RWPE2 (cell line): ENCODE data around the gene ARHGAP9.

Experiments used
- ATAC-seq: fragments of 200-7000 bp; cut with Tn5 transposase; 3 replicates; pipeline ENCODE4 v1.9.1; 2021; ENCODE audit warnings: low read depth
- DNase-seq: peaks from one replicate; pipeline ENCODE4 v3.0.0-alpha.2; 2020; ENCODE audit warnings: low spot score
- H3K27ac ChIP-seq: fragments of 450-650 bp; 2 replicates; pipeline ENCODE4 v1.5.1; 2017; ENCODE audit warnings: mild to moderate bottlenecking; ENCODE audit not compliant: poor library complexity, severe bottlenecking
- H3K27me3 ChIP-seq: fragments of 250-450 bp; sonication (Bioruptor Pico); 2 replicates; pipeline ENCODE4 v1.5.1; 2021; ENCODE audit warnings: mild to moderate bottlenecking, moderate library complexity; ENCODE audit not compliant: insufficient read depth, poor library complexity, severe bottlenecking
- H3K36me3 ChIP-seq: fragments of 250-450 bp; sonication (Bioruptor Pico); 2 replicates; pipeline ENCODE4 v1.5.1; 2020; ENCODE audit warnings: low read depth, mild to moderate bottlenecking, moderate library complexity
- H3K4me1 ChIP-seq: fragments of 250-450 bp; sonication (Bioruptor Pico); 2 replicates; pipeline ENCODE4 v1.5.1; 2021; ENCODE audit warnings: mild to moderate bottlenecking, moderate library complexity; ENCODE audit not compliant: insufficient read depth, poor library complexity, severe bottlenecking
- H3K4me3 ChIP-seq: fragments of 250-450 bp; sonication (Bioruptor Pico); 2 replicates; pipeline ENCODE4 v1.5.1; 2021; ENCODE audit warnings: mild to moderate bottlenecking, moderate library complexity; ENCODE audit not compliant: severe bottlenecking
- H3K9me3 ChIP-seq: fragments of 250-450 bp; sonication (Bioruptor Pico); 2 replicates; pipeline ENCODE4 v1.5.1; 2021; ENCODE audit warnings: mild to moderate bottlenecking, moderate library complexity; ENCODE audit not compliant: severe bottlenecking
- CTCF ChIP-seq: fragments of 450-650 bp; IDR thresholded peaks from one replicate; pipeline ENCODE4 v1.5.1; 2017; ENCODE audit warnings: mild to moderate bottlenecking, moderate library complexity; ENCODE audit not compliant: poor library complexity, severe bottlenecking

ARHGAP9 gene

GRCh38 chr12:57479043-57479375 lies 657 bp downstream of the ARHGAP9 start:
- Histone ChIP-seq H3K4me3 (no peak overlapping the region), H3K4me1 (no peaks in the 10 kb centered on the region), H3K9me3 (no peaks in the 10 kb centered on the region), H3K36me3 (no peaks in the 10 kb centered on the region), H3K27me3 (peaks cover 28% of the 10 kb centered on the region), H3K27ac (no peak overlapping the region)
- DNase-seq (no peak), ATAC-seq (no peak)
- no peak for TF ChIP-seq CTCF

GRCh38 chr12:57477710-57478681 lies 1.7 kb downstream of the ARHGAP9 start:
- ATAC-seq (no peak), DNase-seq (no peak)
- H3K4me3 ChIP-seq = no peak overlapping the region

GRCh38 chr12:57476993-57477709 lies 2.5 kb downstream of the ARHGAP9 start:
- H3K27me3 ChIP-seq = peaks cover 47% of the 10 kb centered on the region
- no peaks in the 10 kb centered on the region for H3K36me3 ChIP-seq
- no peaks in the 10 kb centered on the region for H3K4me1 ChIP-seq
- no peak for DNase-seq
- H3K4me3 ChIP-seq = no peak overlapping the region
- no peaks in the 10 kb centered on the region for H3K9me3 ChIP-seq
- ATAC-seq = no peak
- TF ChIP-seq CTCF = no peak
- H3K27ac ChIP-seq = no peak overlapping the region

More at GRCh38 chr12:57477710-57478681, 1.7 kb downstream of the ARHGAP9 start:
- Histone ChIP-seq H3K27ac (no peak overlapping the region), H3K4me1 (no peaks in the 10 kb centered on the region), H3K9me3 (no peaks in the 10 kb centered on the region), H3K36me3 (no peaks in the 10 kb centered on the region), H3K27me3 (peaks cover 38% of the 10 kb centered on the region)
- no peak for TF ChIP-seq CTCF

- ATAC-seq = no peak
Measured at GRCh38 chr12:57476162-57476992, 3.3 kb downstream of the ARHGAP9 start.

More at GRCh38 chr12:57476162-57476992, 3.3 kb downstream of the ARHGAP9 start:
- no peak overlapping the region for H3K27ac ChIP-seq
- no peaks in the 10 kb centered on the region for H3K4me1 ChIP-seq
- no peak overlapping the region for H3K4me3 ChIP-seq
- TF ChIP-seq CTCF = peak; percentile 12
- no peaks in the 10 kb centered on the region for H3K36me3 ChIP-seq
- DNase-seq = no peak
- H3K27me3 ChIP-seq = peaks cover 47% of the 10 kb centered on the region
- no peaks in the 10 kb centered on the region for H3K9me3 ChIP-seq
